Activated CD8-positive, alpha-beta memory T cell treated with anti-CD3 and anti-CD28 coated beads for 48 hours (primary cell): ENCODE results near the gene FAM240A.
"Not testable (repeated sequence)": the region's sequence is repeated elsewhere in the genome, so short reads cannot be mapped to it uniquely, and the experiment has no call there.

Source experiments
- DNase-seq, 3 experiments: peaks; one replicate each; pipeline ENCODE4 v3.0.0-alpha.2; 2020; ENCODE audit warnings: low read depth in 2 of 3, low spot score in 2 of 3

Gene FAM240A

DNA sequence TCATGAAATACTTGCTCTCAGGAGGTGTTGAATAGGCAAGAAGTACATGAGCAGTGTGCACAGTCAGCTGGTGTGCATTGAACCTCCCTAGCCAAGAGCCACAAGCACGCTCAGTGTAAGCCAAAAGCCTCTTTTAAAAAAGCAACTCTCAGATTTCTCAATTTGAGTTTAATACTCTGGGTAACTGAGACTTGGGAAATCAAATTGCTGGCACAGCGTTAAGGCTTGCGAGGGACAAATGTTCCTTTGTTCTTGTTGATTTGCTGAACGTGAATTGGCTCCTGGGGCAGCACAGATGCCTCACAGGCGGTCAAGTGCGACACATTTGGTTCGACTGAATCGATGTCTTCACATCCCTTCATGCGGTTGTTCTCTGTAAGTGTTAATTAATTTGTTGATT lies at the start of gene FAM240A:
Gene FAM240A (plus strand): TSS at position 202 of the 400 bp plus-strand sequence. CDS start 159 bp downstream, at position 361.
- DNase-seq, result no peak

DNA sequence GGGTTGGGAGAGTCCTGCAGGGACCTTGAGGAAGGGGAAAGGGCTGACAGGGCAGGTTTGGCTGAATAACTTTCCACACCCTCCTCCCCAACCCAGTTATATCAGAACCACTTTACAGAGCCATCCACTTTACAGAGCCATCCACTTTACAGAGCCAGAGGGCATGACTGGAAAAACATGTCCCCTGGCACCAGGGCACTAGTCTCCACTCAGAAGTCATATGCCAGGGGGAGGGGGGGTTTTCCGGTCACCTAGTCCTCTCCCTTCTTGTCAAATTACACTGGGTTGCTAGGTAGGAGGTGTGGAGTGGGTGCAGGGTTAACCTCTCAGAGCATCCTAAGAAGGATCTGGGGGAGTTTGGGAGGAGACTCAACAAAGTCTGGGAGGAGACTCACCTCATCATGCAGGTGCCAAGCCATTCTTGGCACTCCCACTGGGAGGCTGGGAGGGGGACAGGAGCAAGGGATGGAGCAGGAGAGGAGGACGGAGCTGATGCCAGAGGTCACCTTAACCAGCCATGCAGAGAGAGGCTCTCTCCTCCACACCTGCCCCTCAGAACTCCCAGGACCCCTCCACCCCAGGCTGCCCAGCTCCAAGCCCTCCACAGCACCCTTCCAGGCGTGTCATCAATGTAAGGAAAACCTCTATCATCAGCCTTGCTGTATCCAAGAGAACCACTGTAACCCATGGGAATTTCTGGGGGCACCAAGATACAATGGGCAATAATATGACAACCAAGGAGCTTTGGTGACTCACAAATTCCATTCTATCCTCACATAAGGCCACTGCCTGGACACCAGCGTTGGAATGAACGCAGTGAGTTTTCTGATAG lies 47.9 kb upstream of the FAM240A start:
- no peak for DNase-seq

DNA sequence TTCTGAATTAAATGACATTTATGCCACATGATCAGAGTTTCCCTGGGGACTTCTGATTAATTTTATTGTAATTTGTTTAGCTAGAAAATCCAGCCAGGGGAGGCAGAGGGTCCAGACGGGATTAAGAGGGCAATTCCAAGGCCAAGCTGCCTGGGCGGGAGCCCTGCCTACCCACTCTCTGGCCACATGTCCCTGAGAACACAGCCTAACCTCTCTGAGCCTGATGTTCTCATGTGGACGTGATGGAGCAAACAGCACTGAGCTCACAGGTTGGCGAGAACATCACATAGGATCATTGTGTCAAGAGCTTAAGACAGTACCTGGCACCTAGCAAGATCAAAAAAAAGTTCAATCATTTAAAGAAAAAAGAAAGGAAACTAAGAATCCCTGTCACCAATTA lies 47.2 kb upstream of the FAM240A start:
- DNase-seq, result no peak

DNA sequence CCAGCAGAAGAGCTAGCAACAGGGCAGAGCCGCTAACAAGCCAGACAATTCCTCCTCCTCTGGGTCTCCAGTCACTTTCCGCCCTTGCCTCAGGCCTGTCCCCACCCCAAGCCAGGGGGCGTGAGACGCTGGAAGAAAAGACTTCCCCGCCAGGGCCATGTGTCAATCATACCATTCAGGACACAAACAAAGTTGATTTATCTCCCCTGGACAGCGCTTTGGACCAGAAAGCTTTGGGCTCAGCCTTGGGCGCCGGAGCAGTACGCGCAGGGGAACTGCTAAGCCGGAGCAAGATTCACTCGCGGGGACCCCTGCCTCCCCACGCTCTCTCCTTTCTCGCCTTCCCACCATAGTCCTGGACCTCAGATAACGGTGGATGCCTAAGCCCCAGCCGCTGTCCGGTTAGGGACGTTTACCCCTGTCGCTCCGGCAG lies 46.7 kb upstream of the FAM240A start:
- DNase-seq, result no peak

DNA sequence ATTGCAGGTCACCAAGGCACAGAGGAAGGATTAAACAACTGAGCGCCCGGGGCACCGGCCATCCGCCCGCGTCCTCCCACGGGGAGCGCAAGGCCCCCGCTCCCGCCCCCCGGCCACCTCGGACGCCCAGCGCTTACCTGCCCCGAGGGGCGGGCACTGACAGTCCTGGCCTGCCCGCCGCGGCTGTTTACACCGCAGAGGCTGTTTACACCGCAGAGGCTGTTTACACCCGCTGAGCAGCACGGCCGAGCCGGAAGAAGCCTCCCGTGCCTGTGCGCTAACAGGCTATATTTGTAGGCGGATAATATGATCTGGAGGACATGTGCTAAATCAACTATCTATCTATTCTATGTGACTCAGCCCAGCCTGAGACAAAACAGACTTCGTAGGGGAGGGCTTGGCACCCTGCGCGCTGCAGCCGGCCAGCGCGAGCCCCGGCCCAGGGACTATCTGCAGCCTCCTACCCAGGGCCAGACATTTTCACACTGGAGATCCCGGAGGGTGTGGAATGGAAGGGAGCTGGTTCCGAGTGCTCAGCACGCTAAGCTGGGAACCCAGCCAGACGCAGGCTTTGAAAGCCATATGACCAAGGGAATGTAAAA lies 46.2 kb upstream of the FAM240A start, which contains the start of gene LRRC2:
Gene LRRC2 (minus strand): TSS at position 263 of the 602 bp plus-strand sequence. CDS start 14,711 bp downstream, outside the sequence.
- no peak for DNase-seq

DNA sequence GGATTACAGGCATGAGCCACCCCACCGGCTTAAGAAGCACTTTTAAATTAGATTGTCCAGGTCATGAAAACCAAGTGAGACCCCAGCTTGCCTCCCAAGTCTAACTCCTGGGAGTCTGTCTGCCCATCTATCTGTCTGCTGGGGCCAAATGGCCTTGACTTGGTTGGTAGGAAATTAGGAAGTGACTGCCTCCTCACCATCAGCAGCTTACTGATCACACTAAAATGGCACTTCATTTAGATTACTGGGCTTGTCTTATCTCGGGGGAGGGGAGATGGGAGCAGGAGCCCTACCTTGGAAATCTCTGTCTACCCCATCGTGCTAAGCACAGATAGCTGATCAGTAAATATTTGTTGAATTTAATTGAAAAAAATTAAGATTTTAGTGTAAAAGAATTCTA lies 40.6 kb upstream of the FAM240A start:
- DNase-seq, result no peak

DNA sequence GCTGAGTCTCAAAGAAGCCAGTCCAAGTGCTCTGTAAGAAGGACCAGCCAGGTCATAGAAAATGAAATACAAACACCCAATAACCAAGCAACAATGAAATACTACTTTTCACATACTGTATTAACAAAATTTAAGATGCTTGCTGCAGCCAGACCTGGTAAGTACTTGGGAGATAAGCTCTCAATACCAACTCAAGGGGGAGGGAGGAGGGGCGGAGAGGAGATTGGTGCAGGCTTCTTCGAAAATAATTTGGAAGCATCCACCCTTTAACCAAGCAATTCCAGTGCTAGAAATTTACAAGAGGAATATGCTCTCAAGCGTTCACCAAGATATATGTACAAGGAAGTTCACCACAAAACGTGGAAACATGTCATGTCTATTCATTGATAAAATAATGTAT lies 38.6 kb upstream of the FAM240A start:
- no peak for DNase-seq

DNA sequence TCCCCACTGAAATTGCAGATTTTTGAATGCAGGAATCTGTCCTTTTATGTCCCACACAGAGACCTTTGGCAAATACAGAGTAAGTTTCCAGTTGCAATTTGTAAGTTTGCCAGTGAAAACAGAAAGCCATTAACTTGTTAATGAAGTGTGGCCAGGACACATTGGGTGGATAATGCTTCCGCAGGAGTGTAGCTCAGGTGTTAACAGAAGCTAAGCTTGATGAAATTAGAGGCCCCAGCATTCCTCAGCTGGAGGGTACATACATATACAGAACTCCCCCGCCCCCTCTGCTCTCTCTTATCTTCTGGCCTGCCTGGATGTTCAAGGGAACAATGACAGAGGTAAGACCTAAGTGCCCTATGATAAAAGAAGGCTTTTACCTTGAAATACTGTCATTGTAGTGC lies 38.1 kb upstream of the FAM240A start:
- DNase-seq, result no peak

DNA sequence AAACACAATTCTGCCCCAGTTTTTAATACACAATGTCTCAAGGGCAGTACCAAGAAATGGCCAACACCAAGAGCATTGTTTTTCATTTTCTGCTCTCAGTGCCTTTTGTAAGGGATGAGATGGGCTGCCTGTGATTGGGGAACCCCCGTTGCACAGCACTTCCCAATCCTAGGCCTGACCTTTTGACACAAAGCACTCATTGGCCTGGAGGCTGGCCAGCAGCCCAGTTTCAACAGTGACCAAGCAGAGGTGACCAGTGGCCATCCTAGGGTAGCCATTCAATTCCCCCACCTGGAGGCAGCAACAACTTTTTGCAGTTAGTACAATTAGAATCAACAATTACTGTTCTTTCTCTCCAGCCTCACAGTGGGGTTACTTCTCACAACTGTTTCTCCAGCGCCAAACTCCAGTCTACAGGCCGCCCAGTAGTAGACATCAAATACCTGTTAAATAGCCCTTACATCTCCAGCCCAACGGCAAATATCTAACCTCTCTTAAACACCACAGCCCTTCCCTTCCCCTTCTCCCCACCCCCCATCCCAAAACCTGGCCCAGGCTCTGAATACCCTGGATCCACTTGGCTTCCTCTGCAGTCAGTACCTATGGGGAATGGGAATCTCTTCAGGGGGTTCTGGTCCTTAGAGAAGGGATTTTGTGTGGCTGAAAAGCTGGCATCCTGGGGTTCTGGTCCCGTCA lies 37.3 kb upstream of the FAM240A start:
- DNase-seq, result no peak

DNA sequence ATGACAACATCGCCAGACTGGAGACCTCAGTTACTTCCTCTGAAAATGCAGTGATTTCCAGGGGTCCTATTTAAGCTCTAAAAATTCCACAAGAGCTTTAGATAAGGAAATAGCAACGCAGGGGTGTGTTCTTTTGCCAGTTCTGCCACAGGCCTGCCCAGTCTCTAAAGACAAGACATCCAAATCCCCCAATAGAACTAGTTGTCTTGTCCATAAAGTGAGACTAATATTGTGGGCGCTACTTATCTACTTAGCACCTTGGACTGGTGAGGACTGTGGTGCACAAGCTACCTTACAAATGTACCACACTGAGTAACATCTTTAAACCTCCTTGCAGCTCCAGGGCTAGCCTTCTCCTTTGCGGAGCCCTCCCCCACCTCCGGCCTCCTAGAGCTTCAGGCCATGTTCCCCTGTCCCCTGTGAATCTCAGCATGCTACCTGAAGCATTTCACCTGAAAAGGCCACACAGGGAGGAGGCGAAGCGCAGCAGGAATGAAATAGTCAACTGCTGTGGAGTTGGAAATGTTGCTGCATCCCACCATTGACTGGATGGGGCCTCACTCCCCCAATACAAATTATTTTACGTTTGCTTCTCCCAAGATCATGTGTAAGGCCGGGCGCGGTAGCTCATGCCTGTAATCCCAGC lies 36.6 kb upstream of the FAM240A start:
- no peak for DNase-seq

DNA sequence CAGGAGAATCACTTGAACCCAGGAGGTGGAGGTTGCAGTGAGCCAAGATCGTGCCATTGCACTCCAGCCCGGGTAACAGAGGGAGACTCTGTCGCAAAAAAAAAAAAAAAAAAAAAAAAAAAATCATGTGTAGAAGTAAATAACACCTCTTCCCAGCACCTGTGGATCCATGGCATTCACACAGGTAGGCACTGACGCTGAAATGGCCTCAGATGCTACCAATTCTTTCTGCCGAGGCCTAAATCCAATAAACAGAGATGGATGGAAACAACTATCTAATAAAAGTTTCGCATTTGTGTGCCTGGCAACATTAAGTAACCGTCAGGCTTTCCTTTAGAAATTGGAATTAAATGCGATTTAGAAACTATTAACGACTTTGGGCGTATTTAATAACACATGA lies 35.9 kb upstream of the FAM240A start:
- DNase-seq, result no peak

DNA sequence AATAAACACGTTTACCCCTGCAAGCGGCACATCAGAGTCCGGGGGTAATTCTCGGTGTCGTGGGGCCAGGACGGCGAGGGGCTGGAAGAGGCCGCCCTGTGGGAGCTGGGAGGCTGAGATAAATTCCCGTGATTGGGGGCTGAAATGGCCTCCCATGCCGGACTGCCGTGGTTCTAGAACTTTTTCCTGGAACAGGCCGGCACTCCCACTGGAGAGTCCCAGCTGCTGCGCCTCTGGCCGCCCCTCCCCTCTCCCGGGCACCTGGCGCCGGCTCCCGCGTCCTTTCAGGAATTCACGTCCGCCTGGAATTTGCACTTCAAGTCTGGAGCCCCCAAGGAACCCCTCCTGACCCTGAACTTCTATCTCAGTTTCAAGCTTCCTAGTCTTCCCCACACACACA lies 35.4 kb upstream of the FAM240A start:
- no peak for DNase-seq

DNA sequence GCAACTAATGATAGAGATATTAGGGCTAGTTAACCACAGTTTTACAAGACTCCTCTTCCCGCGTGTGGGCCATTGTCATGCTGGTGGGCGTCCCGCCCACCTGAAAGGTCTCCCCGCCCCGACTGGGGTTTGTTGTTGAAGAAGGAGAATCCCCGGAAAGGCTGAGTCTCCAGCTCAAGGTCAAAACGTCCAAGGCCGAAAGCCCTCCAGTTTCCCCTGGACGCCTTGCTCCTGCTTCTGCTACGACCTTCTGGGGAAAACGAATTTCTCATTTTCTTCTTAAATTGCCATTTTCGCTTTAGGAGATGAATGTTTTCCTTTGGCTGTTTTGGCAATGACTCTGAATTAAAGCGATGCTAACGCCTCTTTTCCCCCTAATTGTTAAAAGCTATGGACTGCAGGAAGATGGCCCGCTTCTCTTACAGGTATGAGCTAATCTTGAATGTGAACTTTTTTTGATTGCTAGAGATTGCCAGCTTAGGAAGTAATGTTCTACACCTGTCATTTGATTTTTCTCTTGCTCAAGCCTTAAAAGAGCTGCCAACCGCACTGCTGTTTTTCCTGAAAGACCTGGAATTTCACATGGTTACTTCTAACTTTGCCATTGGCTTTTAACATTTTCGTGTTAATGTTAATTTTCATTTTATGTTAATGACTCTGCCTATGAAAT lies 34.6 kb upstream of the FAM240A start:
- not testable (repeated sequence) for DNase-seq

DNA sequence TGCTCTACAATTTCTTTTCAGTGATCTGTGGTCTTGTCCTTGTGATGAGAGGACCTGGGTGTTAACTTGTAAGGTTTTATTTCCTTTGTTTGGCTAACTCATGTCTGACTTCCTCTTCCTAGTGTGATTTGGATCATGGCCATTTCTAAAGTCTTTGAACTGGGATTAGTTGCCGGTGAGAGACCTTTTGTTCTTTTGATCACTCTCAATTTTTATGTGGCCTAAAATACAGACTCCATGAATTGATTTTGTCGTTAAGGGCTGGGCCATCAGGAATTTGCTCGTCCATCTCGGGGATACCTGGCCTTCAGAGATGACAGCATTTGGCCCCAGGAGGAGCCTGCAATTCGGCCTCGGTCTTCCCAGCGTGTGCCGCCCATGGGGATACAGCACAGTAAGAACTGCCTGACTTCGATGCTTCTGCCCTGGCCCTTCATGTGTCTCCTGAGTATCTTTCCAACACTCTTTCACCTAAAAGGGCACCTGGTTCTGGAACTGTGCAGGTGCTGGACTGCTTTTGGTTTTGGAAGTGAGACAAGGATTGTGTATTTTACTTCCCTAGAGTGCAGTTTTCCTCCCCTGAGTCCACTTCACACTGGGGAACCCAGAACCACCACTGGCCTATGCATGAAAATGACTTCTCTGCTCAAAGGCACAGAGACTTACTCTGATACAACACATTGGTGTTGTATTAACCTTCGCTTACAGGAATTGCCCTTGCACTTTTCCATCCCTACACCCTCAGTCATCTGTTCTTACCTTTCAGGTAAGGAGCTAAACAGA lies 33.2 kb upstream of the FAM240A start:
- DNase-seq, result no peak

DNA sequence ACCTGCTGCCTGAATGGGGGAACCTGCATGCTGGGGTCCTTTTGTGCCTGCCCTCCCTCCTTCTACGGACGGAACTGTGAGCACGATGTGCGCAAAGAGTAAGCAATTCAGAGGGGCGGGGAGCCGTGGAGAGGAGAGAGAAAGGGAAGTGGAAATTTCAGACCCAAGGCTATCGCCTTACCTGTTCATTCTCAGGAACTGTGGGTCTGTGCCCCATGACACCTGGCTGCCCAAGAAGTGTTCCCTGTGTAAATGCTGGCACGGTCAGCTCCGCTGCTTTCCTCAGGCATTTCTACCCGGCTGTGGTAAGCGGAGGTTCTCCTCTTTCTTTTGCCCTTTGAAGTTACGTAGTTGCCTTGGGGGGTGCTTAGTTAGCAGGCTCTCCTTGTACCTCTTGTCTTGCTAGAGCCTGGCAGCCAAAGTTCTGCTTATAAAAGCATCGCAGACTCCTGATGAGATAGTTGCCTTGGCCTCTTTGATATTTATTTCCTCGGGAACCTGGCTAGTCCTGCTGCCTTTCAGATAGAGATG lies 32.5 kb upstream of the FAM240A start:
- DNase-seq, result no peak

DNA sequence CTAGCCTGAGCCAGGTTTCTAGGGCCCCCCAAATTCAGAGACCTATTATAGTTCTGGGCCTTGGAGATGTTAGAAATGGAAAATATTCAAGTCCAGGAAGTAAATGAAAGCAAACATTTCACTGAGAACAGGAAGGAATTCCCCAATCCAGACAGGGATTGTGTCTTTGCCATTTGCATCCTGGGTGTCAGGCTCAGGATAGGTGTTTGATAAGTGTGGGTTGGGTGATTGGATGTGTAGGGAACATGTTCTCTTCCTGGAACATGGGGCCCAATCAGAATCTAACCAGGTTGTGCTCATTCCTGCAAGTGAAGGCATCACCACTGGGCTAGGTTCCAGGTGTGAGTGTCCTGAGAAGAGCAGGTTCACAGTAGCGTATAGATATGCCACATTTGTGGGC lies 31.6 kb upstream of the FAM240A start:
- DNase-seq, result no peak

DNA sequence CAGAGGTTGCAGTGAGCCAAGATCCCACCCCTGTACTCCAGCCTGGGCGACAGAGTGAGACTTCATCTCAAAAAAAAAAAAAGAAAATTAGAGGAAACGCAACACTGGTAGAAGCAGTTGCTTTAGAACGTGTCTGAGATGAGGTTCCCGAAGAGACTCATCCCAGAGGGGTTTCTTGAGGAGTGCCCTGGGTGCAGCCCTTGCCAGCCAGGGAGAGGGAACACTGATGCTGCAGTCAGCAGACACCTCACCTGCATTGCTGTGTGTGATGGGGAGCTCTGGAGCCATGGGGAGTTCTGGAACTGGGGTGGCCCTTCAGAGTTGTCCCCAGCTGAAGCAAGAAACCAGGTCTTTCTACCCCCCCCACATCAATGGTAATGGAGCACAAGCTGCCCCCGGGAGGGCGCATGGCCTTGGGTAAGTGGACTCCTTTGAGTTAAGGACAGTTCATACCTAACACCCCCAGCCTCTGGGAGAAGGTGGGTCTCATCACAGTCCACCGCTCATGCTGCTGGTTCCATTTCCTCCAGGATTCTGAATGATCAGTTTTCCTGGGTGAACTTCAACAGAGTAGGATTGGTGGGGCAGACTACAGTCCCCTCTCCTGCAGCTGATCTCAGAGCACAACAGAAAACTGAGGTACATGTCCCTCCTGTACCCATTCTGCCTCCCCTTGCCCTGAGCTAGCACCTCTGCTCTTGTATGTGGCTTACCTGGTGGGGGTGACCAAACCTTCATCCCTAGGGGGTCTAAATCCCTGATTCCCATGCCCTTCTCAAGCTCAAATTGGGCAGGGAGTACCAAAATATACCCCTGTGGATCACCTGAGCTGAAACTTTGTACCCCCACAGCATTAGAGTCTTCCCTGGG lies 27.5 kb upstream of the FAM240A start:
- no peak for DNase-seq

DNA sequence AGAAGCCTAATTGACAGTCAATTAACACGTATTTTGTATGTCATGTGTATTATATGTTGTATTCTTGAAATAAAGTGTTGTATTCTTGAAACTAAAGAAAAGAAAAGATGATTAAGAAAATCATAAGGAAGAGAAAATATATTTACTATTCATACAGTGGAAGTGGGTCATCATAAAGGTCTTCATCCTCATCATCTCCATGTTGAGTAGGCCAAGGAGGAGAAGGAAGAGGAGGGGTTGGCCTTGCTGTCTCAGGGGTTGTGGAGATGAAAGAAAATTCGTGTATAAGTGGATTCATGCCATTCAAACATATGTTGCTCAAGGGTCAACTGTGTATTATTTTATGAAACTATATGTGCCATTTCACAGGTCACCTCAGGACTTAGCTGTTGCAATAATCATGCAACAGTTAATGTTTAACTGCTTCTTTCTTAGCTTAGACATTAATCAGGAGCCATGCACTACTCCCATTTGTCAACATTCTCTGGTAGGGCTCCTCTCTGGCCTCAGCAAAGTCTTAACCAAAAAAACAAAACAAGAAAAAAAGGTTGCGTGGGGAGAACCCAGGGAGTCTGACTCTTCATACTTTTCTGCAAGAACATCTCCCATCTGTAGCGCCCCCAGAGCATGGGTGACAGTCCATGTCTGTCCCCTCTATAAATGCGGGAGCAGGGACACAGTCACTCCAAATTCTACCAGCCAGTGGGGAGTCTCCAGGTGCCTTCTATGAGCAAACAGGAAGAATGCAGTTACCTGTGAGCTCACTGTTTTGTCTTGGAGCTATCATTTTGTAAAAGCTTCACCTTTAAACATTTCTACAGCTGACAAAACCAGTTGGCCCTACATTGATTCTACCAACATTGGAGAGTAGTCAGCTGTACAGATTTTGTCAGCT lies 26.3 kb upstream of the FAM240A start:
- DNase-seq, result no peak
